HepG2 (cell line): ENCODE results near the gene RPL35. TPM values are rescaled to one million over a fixed set of nuclear protein-coding genes. Genes with fewer than 3 reads are reported as not detected.
A peak's percentile ranks its signal among the peaks of the same experiment; 100 is the strongest.

Experiments
- CBX2 ChIP-seq, 2 experiments: fragments of 200-600 bp in 1 of 2; sonication (generic); formaldehyde crosslinking in 1 of 2; IDR thresholded peaks; 2 replicates each; pipeline versions ENCODE4 v1.7.0 to v1.8.1; 2018 to 2022; ENCODE audit warnings: low read depth in 2 of 2, low read length in 1 of 2, mild to moderate bottlenecking in 1 of 2, missing genetic modification reagents in 1 of 2
- FOXK2 ChIP-seq: fragments of 450-650 bp; IDR thresholded peaks from 2 replicates; pipeline ENCODE4 v1.6.1; 2016
- HHEX ChIP-seq: IDR thresholded peaks from 2 replicates; pipeline ENCODE4 v1.6.1; 2016; ENCODE audit warnings: control low read depth
- HNF4G ChIP-seq, 2 experiments: sonication (generic) in 1 of 2; formaldehyde crosslinking in 1 of 2; IDR thresholded peaks; 2 replicates each; pipeline versions ENCODE4 v1.4.0 to v1.6.1; 2011 to 2020; ENCODE audit warnings: borderline replicate concordance in 2 of 2, low read depth in 2 of 2, mild to moderate bottlenecking in 2 of 2, low read length in 1 of 2, missing genetic modification reagents in 1 of 2, moderate library complexity in 1 of 2
- HOMEZ ChIP-seq: IDR thresholded peaks from 2 replicates; pipeline ENCODE4 v1.6.1; 2016; ENCODE audit warnings: low read depth
- MATR3 ChIP-seq: sonication (generic); formaldehyde crosslinking; IDR thresholded peaks from 2 replicates; pipeline ENCODE4 v1.4.0; 2020; ENCODE audit warnings: missing genetic modification reagents
- MAZ ChIP-seq, 2 experiments: sonication (generic) in 1 of 2; formaldehyde crosslinking in 1 of 2; IDR thresholded peaks; 2 replicates each; pipeline versions ENCODE4 v1.5.0 to v1.6.1; 2012 to 2020; ENCODE audit warnings: low read depth in 2 of 2, mild to moderate bottlenecking in 2 of 2, borderline replicate concordance in 1 of 2, improper control_type of control experiment in 1 of 2, low read length in 1 of 2, missing genetic modification reagents in 1 of 2, moderate library complexity in 1 of 2
- REL ChIP-seq: sonication (generic); formaldehyde crosslinking; conservative IDR thresholded peaks from 2 replicates; pipeline ENCODE4 v1.8.0; 2022; ENCODE audit warnings: mild to moderate bottlenecking, missing genetic modification reagents, moderate library complexity
- RFX3 ChIP-seq: IDR thresholded peaks from 2 replicates; pipeline ENCODE4 v1.6.1; 2016; ENCODE audit warnings: missing biosample characterization, missing genetic modification reagents
- SIN3A ChIP-seq: IDR thresholded peaks from 2 replicates; pipeline ENCODE4 v1.6.1; 2011; ENCODE audit warnings: low read depth, mild to moderate bottlenecking, control low read depth, low read length, borderline replicate concordance
- SNRNP70 ChIP-seq: fragments of 200-400 bp; formaldehyde crosslinking; IDR thresholded peaks from 2 replicates; pipeline ENCODE4 v1.6.1; 2017; ENCODE audit warnings: mild to moderate bottlenecking, low read depth, low read length, moderate library complexity
- TCF7 ChIP-seq: sonication (generic); IDR thresholded peaks from 2 replicates; pipeline ENCODE4 v1.6.1; 2016; ENCODE audit warnings: antibody characterized with exemption, low read depth
- TGIF2 ChIP-seq: IDR thresholded peaks from 2 replicates; pipeline ENCODE4 v1.6.1; 2016; ENCODE audit warnings: control low read depth, missing compliant biosample characterization
- ZBTB1 ChIP-seq: sonication (generic); formaldehyde crosslinking; IDR thresholded peaks from 2 replicates; pipeline ENCODE4 v1.4.0; 2020; ENCODE audit warnings: missing genetic modification reagents, borderline replicate concordance
- ZBTB43 ChIP-seq: sonication (generic); formaldehyde crosslinking; conservative IDR thresholded peaks from 2 replicates; pipeline ENCODE4 v1.4.0; 2020; ENCODE audit warnings: missing genetic modification reagents
- ZIK1 ChIP-seq: sonication (generic); formaldehyde crosslinking; IDR thresholded peaks from 2 replicates; pipeline ENCODE4 v1.5.0; 2020; ENCODE audit warnings: mild to moderate bottlenecking, low read depth, missing genetic modification reagents, borderline replicate concordance
- ZMAT5 ChIP-seq: sonication (generic); formaldehyde crosslinking; IDR thresholded peaks from 2 replicates; pipeline ENCODE4 v1.5.0; 2020; ENCODE audit warnings: mild to moderate bottlenecking, low read depth, missing genetic modification reagents, borderline replicate concordance
- ZNF234 ChIP-seq: sonication (generic); formaldehyde crosslinking; conservative IDR thresholded peaks from 2 replicates; pipeline ENCODE4 v1.5.1; 2020; ENCODE audit warnings: mild to moderate bottlenecking, missing genetic modification reagents
- ZNF296 ChIP-seq: sonication (generic); formaldehyde crosslinking; conservative IDR thresholded peaks from 2 replicates; pipeline ENCODE4 v1.5.0; 2020; ENCODE audit warnings: mild to moderate bottlenecking, missing genetic modification reagents
- ZNF331 ChIP-seq: sonication (generic); formaldehyde crosslinking; IDR thresholded peaks from 2 replicates; pipeline ENCODE4 v1.4.0; 2020; ENCODE audit warnings: missing genetic modification reagents
- ZNF749 ChIP-seq: sonication (generic); formaldehyde crosslinking; IDR thresholded peaks from 2 replicates; pipeline ENCODE4 v1.8.0; 2022; ENCODE audit warnings: mild to moderate bottlenecking, missing genetic modification reagents, moderate library complexity, borderline replicate concordance
- ZNF768 ChIP-seq: sonication (generic); formaldehyde crosslinking; IDR thresholded peaks from 2 replicates; pipeline ENCODE4 v1.4.0; 2020; ENCODE audit warnings: missing genetic modification reagents
- polyA plus RNA-seq, 8 experiments: library from polyadenylated mRNA; depleted of rRNA in 3 of 8; stranded (reverse) in 7 of 8; unstranded in 1 of 8; fragments of >200 nt; fragmentation: Illumina TruSeq in 4 of 8; extraction: Trizol in 4 of 8; gene quantifications; 2 replicates each; pipeline versions ENCODE4 v1.2.1 to v1.2.3, GENCODE V29; 2011 to 2016; ENCODE audit warnings: low read depth in 4 of 8, missing spikeins in 1 of 8, mixed read lengths in 1 of 8; ENCODE audit not compliant: insufficient read depth in 1 of 8
- total RNA-seq, 5 experiments: library from RNA; depleted of rRNA; stranded (reverse); fragments of >200 nt; fragmentation: Illumina TruSeq; extraction: Trizol; gene quantifications; 2 replicates each; pipeline ENCODE4 v1.2.3, GENCODE V29; 2016; ENCODE audit warnings: low read depth in 1 of 5
- TF ChIP-seq, protein P1 (sequence below): IDR thresholded peaks from 2 replicates; pipeline ENCODE4 v1.6.1; 2016; ENCODE audit warnings: mild to moderate bottlenecking, missing biosample characterization, missing genetic modification reagents

RPL35 gene
- total and polyA plus RNA-seq, 2 of the 13 experiments (the other 11 are each of a cell fraction or from before 2014, with no cell fraction given): 2,153 to 2,935 TPM

- TF ChIP-seq ZNF749 (CRISPR knock-in tag) (no peak), ZNF234 (no peak), ZBTB1 (no peak), SIN3A (no peak), ZNF768 (CRISPR knock-in tag) (peak; percentile 49; the same call in 1 of the 2 replicates), HHEX (CRISPR knock-in tag) (no peak), FOXK2 (no peak), RFX3 (CRISPR knock-in tag) (no peak), TCF7 (no peak), REL (CRISPR knock-in tag) (no peak), HNF4G (IDR thresholded peaks at IDR 0.05; ENCODE audit: borderline replicate concordance, low read depth, low read length) (peak; percentile 40; the same call in 1 of the 2 replicates), HNF4G (CRISPR knock-in tag; IDR thresholded peaks at IDR 0.05; ENCODE audit: borderline replicate concordance, low read depth) (no peak), TGIF2 (CRISPR knock-in tag) (0 out of 2 replicates have a peak, but pooled peaks have one; percentile 18), ZMAT5 (CRISPR knock-in tag) (no peak), ZIK1 (no peak), ZBTB43 (CRISPR knock-in tag) (peak; percentile 57; the same call in 1 of the 2 replicates), MAZ (IDR thresholded peaks at IDR 0.05; ENCODE audit: borderline replicate concordance, low read depth, low read length) (no peak), MAZ (CRISPR knock-in tag; IDR thresholded peaks at IDR 0.05; ENCODE audit: low read depth) (peak; percentile 59; the same call in 1 of the 2 replicates), ZNF296 (CRISPR knock-in tag) (peak; percentile 88; the same call in 1 of the 2 replicates), CBX2 (IDR thresholded peaks at IDR 0.05; ENCODE audit: low read depth, low read length) (no peak), CBX2 (CRISPR knock-in tag; IDR thresholded peaks at IDR 0.05; ENCODE audit: low read depth) (no peak), ZNF331 (CRISPR knock-in tag) (peak; percentile 18; the same call in 1 of the 2 replicates), MATR3 (CRISPR knock-in tag) (no peak), SNRNP70 (no peak), HOMEZ (no peak)
- TF ChIP-seq, protein P1, sequence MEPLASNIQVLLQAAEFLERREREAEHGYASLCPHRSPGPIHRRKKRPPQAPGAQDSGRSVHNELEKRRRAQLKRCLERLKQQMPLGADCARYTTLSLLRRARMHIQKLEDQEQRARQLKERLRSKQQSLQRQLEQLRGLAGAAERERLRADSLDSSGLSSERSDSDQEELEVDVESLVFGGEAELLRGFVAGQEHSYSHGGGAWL (CRISPR knock-in tag): peak; percentile 68; the same call in 1 of the 2 replicates
Measured at GRCh38 chr9:124818431-124819281, 43.1 kb downstream of the RPL35 start (continued).
